ENCODE data around the gene RAB35.

The RAB35 gene

GRCh38 chr12:120116441-120116791 lies at the start of gene RAB35:
Gene RAB35 (minus strand): TSS chr12:120116753. CDS start chr12:120116650, 103 bp downstream.
- no peak for DNase-seq (ENCODE audit: low spot score)

GRCh38 chr12:120164293-120164692 lies 47.7 kb upstream of the RAB35 start:
- no peak for DNase-seq (ENCODE audit: low spot score)

GRCh38 chr12:120162763-120163162 lies 46.2 kb upstream of the RAB35 start:
- no peak for DNase-seq (ENCODE audit: low spot score)

GRCh38 chr12:120161852-120162251 lies 45.3 kb upstream of the RAB35 start:
- no peak for DNase-seq (ENCODE audit: low spot score)

GRCh38 chr12:120159509-120160237 lies 43.1 kb upstream of the RAB35 start:
- no peak for DNase-seq (ENCODE audit: low spot score)

- no peak for DNase-seq (ENCODE audit: low spot score)
Observed at GRCh38 chr12:120158351-120158750, 41.8 kb upstream of the RAB35 start.

- no peak for DNase-seq (ENCODE audit: low spot score)
Observed at GRCh38 chr12:120157678-120158077, 41.1 kb upstream of the RAB35 start.

GRCh38 chr12:120156315-120157259 lies 40.0 kb upstream of the RAB35 start:
- no peak for DNase-seq (ENCODE audit: low spot score)

- no peak for DNase-seq (ENCODE audit: low spot score)
Observed at GRCh38 chr12:120155072-120155471, 38.5 kb upstream of the RAB35 start.

GRCh38 chr12:120150919-120151525 lies 34.5 kb upstream of the RAB35 start:
- DNase-seq (ENCODE audit: low spot score) = no peak

- DNase-seq (ENCODE audit: low spot score) = no peak
Observed at GRCh38 chr12:120148011-120148410, 31.5 kb upstream of the RAB35 start.

GRCh38 chr12:120145164-120145563 lies 28.6 kb upstream of the RAB35 start:
- no peak for DNase-seq (ENCODE audit: low spot score)

GRCh38 chr12:120144215-120144614 lies 27.7 kb upstream of the RAB35 start:
- no peak for DNase-seq (ENCODE audit: low spot score)

- DNase-seq (ENCODE audit: low spot score) = no peak
Observed at GRCh38 chr12:120142231-120142877, 25.8 kb upstream of the RAB35 start.

- no peak for DNase-seq (ENCODE audit: low spot score)
Observed at GRCh38 chr12:120141336-120141735, 24.8 kb upstream of the RAB35 start.

- no peak for DNase-seq (ENCODE audit: low spot score)
Observed at GRCh38 chr12:120140603-120141002, 24.1 kb upstream of the RAB35 start.

- no peak for DNase-seq (ENCODE audit: low spot score)
Observed at GRCh38 chr12:120139958-120140357, 23.4 kb upstream of the RAB35 start.

GRCh38 chr12:120138366-120138765 lies 21.8 kb upstream of the RAB35 start:
- DNase-seq (ENCODE audit: low spot score) = no peak

- DNase-seq (ENCODE audit: low spot score) = no peak
Observed at GRCh38 chr12:120137833-120138232, 21.3 kb upstream of the RAB35 start.

- no peak for DNase-seq (ENCODE audit: low spot score)
Observed at GRCh38 chr12:120136093-120136770, 19.7 kb upstream of the RAB35 start.

- DNase-seq (ENCODE audit: low spot score) = no peak
Observed at GRCh38 chr12:120134307-120134980, 17.9 kb upstream of the RAB35 start.

Measured in HuH-7 (cell line).